Vagina (tissue), 2 donors: ENCODE results near the gene ARHGAP6.

Source experiments
- CTCF ChIP-seq, 3 experiments: fragments of 450-650 bp in 2 of 3; fragments of 200-600 bp in 1 of 3; sonication (generic) in 1 of 3; IDR thresholded peaks; one replicate each; pipeline ENCODE4 v1.5.1; 2017 to 2019; ENCODE audit warnings: antibody characterized with exemption in 3 of 3, mild to moderate bottlenecking in 2 of 3, moderate library complexity in 2 of 3
- POLR2A ChIP-seq, 2 donors: fragments of 450-650 bp; IDR thresholded peaks; one replicate each; pipeline ENCODE4 v1.6.1; 2017; ENCODE audit warnings: antibody characterized with exemption in 2 of 2, mild to moderate bottlenecking in 2 of 2, moderate library complexity in 2 of 2
- POLR2AphosphoS5 ChIP-seq, 2 donors: sonication (generic); formaldehyde crosslinking; IDR thresholded peaks; one replicate each; pipeline ENCODE4 v1.9.0; 2017; ENCODE audit warnings: antibody characterized with exemption in 2 of 2, mild to moderate bottlenecking in 2 of 2, low read depth in 1 of 2; ENCODE audit not compliant: insufficient read depth in 1 of 2

- no peak for TF ChIP-seq CTCF (IDR thresholded peaks at IDR 0.05)
- TF ChIP-seq POLR2A (IDR thresholded peaks at IDR 0.05), result no peak
- no peak for TF ChIP-seq POLR2AphosphoS5 (IDR thresholded peaks at IDR 0.05; ENCODE audit: insufficient read depth in 1 of 2, low read depth in 1 of 2)
Measured at GRCh38 chrX:11480626-11481025, 185.1 kb downstream of the ARHGAP6 start.
